G401 (cell line): ENCODE data around the gene GPR61. TPM values are rescaled to one million over a fixed set of nuclear protein-coding genes. Genes with fewer than 3 reads are reported as not detected.

ENCODE experiments used
- DNase-seq: peaks from one replicate; pipeline ENCODE4 v3.0.0-alpha.2; 2015; ENCODE audit warnings: low spot score
- in situ Hi-C: cut with HindIII; loops from 2 replicates; pipeline ENCODE4 v1.10.0; 2016; ENCODE audit warnings: low sequenced_read_pairs, mixed read lengths
- total RNA-seq: library from RNA; depleted of rRNA; stranded (reverse); fragments of >200 nt; shearing (Covaris generic); gene quantifications from 2 replicates; pipeline ENCODE4 v1.2.3, GENCODE V29; 2014

The GPR61 gene
- total RNA-seq, 1 experiment from 2014 or later = not detected

DNA sequence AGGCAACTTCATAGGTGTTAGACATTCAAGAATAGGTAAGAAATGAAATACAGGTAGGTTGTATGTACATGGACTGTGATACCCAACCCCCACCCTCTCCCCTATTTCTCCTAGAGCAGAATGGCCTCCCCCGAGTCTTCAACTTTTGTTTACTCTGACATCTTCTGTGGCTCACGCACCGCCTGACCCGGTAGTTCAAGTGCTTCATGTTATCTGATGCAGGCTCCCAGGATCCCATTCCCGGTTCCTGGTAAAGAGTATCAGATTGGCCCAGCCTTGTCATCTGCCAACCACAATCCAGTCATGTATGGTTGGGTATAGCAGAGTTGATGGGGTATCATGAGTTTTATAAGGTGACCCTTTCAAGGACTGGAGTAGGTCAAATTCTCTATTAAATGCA is 17.8 kb downstream of the GPR61 start:
- DNase-seq = no peak
- in situ Hi-C loops = no loop called here

DNA sequence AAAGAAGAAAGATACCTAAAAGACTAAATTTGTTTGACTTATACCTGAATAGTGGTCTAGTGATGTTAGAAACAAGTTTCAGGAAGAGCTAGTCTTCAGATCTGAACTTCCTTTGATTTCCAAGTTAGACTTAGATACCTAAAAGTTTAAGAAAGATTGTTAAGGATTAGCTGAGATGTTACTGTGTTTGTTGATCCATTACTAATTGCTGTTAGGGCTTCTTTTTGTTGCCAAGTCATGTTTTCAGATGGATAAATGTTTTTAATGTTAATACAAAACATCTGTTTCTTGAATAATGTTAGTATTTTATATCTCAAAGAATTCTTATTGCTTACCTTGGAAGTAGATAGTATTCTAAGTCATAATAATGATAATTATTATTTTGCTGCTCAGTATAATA is 20.3 kb downstream of the GPR61 start:
- in situ Hi-C loops = no loop called here
- DNase-seq = no peak

DNA sequence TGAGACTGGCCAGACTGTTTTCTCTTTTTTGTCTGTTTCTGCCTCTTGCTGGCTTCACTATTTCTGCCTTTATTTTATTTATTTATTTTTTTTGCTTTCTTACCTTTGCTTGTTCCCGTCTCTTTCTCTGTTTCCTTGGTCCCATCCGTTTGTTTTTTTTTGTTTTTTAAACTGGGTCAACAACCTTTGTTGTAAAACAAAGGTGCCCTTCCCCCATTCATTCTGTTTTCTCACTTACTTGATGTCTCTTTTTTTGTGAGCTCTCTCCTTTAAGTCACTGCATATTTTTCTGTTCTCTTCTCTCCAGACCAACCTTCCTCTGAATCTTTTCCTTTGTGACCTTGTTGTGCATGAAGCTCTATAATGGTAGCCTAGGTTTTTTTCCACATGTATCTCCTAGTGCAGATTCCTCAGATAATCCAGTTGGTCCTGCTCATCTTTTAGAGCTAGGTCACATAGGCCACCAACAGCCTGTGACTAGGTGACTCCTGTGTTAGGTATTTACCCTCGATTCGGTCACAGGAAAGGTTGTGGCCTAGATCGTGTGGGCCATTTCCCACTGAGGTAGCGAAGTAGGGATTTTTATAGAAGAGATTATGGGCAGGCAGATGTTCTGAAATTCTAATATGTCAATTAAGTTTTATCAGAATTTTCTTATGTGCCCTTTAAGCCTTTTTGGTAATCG is 24.7 kb downstream of the GPR61 start:
- in situ Hi-C loops = no loop called here
- no peak for DNase-seq

DNA sequence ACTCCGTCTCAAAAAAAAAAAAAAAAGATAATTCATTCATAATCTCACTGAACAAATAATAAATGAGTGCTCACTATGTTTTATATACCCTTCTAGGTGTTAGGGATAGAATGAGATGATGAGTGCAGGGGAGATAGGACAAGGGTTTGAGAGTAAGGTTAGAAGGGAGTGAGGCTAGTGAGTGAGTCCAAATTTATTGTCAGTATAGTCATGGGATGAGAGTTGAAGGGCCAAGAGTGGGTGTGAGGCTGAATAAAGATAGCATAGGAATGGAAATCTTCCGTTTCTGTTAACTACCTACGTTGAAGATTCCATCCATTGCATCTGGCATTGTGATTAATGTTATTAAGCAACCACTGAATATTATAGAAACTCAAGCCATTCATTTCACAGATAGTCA is 25.6 kb downstream of the GPR61 start:
- DNase-seq = no peak
- in situ Hi-C loops = no loop called here

DNA sequence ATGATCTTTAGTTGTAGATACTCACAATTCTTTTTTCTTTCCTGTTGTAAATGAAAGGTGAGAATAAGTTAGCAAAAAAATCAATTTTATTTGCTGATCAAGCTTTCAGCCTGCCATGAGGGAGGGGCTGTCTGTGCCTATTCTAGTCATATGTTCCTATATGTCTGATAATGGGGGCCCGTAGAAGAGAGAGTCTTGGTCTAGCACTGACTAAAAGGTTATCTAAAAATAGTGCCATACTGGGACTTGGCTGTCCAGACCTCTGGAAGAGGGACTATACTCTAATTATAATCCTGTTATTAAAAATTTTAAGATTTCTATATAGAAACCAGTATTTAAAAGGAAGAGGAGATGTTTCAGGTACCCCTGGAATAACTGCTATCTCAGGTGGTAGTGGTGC is 27.3 kb downstream of the GPR61 start:
- in situ Hi-C loops = no loop called here
- no peak for DNase-seq

DNA sequence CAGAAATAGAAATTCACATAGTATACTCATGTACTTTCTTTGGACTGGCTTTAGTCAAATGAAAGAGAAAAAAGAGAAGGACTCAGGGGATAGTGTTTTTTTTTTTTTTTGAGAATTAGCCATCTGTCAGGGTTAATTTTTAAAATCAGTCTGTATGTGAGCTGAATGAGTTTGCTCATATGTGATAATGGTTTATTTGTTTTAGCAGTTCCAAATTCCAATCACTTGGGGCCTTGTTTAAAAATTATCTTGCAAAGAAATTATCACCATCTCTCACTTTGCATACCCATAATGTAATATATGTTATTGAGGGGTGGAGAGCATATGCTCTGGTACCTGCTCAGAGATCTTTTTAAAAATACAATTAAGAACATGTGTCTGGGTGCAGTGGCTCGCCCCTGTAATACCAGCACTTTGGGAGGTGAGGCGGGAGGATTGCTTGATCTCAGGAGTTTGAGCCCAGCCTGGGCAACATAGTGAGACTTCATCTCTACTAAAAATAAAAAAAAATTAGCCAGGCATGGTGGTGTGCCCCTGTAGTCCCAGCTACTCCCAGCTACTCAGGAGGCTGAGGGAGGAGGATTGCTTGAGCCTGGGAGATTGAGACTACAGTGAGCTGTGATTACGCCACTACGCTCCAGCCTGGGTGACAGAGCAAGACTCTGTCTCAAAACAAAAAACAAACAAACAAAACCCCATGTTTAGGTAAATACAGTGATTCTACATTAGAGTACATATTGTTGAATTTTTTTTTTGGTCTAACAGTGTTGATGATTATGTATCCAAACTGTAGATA is 28.4 kb downstream of the GPR61 start:
- in situ Hi-C loops = no loop called here
- peak; percentile 20 for DNase-seq

DNA sequence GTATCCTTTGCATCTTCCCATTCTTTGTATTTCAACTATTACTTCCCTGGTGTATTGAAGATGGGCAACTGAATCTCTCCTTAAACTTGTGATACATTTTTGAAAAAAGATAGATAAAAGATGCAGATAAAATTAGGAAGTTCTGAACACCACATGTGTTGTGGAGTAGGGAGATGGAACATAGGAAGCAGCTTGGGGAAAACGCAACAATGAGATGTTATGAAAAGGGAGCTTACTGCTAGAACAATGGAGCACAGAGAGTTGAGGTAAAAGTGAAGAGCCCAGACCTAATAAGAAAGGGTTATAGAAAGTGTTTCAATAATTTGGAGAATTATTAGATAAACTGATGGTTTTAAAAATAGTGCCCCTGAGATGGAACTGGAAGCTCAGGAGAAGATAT is 29.7 kb downstream of the GPR61 start:
- no peak for DNase-seq
- in situ Hi-C loops = no loop called here

DNA sequence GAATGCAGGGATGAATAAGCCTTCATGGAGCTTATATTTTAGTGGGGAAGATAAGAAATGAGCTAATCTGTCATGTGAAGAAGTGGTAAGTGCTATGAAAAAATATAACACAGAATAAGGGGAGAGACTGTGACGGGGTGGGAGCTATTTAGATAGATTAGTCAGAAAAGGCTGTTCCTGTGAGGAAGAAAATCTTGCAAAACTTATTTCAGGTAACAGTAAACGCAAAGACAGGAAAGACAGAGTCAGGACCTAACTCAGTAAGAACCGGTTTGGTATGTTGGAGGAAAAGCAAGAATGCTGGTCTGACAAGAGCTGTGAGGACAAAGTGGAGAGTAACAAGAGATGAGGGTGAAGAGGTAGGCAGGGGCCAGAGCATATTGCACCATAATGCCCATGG is 30.7 kb downstream of the GPR61 start:
- in situ Hi-C loops = no loop called here
- DNase-seq = no peak

DNA sequence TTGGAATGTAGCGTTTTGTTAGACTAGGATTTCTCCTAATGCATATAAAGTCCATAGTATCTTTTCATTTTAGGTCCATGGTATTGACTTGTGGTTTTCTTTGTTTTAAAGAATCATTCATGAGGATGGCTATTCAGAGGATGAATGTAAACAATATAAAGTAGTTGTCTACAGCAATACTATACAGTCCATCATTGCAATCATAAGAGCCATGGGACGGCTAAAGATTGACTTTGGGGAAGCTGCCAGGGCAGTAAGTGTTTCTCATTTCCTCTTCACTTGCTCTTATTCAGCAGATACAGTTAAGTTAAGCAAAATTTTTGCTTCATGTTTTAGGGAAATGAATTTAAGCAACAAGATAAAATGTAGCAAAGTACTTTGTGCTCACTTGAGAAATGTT is 34.1 kb downstream of the GPR61 start:
- no peak for DNase-seq
- in situ Hi-C loops = no loop called here

DNA sequence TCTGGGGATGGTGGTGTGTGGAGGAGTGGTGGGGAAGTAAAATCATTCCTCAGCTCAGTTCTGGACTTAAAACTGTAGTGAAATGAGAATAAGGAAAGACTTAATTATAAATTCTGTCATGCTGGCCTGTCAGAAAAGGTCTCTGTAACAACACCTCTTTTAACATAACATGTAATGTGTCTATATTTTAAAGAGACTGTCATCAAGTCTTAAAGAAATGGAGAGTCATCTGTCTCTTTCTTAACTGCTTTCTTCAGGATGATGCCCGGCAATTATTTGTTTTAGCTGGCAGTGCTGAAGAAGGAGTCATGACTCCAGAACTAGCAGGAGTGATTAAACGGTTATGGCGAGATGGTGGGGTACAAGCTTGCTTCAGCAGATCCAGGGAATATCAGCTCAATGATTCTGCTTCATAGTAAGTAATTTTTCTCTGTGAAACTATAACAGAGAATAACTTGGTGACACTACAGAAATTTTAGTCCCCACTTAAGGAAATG is 39.3 kb downstream of the GPR61 start:
- no peak for DNase-seq
- in situ Hi-C loops = no loop called here

DNA sequence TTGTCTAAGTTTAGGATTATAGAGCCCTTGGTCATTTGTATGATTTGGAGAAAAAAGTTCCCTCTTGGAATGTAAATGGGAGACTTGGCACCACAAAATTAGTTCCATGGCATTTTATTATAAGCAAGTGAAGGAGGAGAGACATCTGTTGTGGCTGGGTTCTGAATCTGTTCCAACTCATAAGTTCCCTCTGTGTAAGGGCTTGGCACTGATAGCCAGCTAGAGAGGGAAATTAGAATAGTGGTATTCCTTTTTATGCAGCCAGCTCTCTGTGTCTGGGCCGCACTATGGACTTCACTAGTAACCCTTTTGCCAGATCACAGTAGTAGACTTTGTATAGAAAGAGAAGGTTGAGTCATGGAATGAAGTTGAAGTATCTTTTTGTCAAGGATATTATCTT is 39.8 kb downstream of the GPR61 start:
- in situ Hi-C loops = no loop called here

DNA sequence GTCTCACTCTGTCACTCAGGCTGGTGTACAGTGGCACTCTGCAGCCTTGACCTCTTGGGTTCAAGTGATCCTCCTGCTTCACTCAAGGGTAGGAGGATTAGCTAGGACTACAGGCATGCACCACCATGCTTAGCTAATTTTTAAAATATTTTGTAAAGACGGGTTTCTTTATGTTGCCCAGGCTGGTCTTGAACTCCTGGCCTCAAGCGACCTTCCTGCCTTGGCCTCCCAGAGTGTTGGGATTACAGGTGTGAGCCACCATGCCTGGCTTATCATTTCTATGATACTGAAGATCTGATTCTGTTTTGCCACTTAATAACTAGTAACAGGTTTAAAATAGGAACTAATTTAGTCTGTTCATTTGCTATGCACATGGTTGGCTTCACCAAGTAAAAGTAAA is 42.3 kb downstream of the GPR61 start:
- in situ Hi-C loops = no loop called here

More for the DNA sequence above, 39.8 kb downstream of the GPR61 start:
- peak; percentile 91 for DNase-seq

DNA sequence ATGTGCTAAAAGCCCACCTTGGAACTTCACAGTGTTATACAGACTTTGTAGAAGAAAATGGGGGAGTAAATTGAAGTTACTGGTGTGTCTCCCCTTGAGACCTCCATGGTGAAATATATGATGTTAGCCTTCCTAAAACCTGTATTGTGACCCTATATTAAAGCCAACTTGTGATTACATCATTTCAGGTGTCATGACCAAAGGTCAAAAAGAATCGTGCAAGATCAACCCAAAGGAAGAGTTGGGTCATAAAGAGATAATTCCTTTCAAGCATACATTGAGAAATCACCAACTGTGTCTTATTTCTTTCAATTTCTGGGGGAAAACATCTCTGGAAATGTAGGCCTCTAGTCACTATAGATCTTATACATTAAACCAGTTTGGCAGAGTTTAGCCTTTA is 45.1 kb downstream of the GPR61 start:
- no peak for DNase-seq
- in situ Hi-C loops = no loop called here

More for the DNA sequence above, 42.3 kb downstream of the GPR61 start:
- no peak for DNase-seq

DNA sequence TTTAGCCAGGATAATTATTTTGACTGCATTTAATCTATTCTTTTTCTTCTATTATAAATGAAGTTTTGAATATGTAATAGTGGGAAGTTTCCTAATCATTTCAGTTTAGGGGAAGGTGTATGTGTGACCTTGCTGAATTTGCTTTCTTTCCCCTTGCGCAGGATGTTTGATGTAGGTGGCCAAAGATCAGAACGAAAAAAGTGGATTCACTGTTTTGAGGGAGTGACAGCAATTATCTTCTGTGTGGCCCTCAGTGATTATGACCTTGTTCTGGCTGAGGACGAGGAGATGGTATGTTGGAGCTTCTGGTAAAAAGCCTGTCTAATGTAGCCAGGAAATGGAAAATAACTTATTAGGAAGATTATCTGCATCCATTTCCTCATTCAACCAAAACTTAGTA is 46.4 kb downstream of the GPR61 start:
- DNase-seq = no peak
- in situ Hi-C loops = no loop called here

DNA sequence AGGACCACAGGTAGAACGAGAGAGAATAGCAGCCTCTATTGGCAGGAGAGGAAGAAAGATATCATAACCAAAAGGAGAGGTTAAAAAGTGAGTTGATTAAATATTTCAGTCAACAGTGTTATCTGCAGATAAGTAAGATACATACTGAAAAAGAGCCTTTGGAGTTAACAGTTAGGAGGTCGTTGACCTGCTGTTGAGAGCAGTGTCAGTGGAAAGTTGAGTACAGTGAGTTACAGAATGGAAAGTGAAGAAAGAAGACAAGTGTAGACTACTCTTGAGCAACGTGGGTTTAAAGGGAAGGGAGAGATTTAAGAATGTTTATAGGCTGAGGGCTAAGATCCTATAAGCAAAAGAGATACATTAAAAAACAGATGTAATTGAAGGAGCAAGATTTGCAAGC is 49.5 kb downstream of the GPR61 start:
- no peak for DNase-seq
- in situ Hi-C loops = no loop called here

DNA sequence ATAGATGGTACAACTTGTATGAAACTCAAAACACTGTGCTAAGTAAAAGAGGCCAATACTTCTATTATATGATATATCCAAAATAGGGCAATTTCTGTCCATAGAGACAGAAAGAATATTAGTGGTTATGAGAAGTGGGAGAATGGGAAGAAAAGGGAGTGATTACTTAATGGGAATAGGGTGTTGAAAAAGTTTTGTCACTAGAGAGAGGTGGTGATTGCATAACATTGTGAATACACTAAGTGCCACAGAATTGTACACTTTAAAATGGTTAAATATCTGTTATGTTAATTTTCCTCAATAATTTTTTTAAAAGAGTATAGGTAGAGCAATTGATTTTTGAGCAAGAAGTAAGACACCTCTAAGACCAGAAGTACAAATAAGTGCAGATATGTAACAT is 50.0 kb downstream of the GPR61 start:
- no peak for DNase-seq
- in situ Hi-C loops = no loop called here

DNA sequence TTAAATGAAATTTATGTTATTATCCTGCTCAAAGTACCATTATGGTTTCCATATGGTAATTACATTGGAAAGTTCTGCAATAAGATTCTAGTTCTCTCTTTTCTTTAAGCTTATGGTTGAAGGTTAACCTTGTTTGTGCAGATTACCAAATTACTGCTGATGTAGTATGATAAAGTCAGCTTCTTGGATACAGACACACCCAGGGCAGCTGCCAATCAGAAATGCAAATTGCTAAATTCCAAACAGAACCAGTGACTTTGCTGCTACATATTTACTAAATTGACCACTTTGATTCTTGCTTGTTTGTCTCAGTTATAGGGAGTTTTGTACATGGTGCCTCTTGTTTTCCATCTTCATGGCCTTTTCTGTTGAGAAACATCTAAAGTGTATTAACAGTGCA is 53.2 kb downstream of the GPR61 start:
- in situ Hi-C loops = no loop called here
- no peak for DNase-seq

DNA sequence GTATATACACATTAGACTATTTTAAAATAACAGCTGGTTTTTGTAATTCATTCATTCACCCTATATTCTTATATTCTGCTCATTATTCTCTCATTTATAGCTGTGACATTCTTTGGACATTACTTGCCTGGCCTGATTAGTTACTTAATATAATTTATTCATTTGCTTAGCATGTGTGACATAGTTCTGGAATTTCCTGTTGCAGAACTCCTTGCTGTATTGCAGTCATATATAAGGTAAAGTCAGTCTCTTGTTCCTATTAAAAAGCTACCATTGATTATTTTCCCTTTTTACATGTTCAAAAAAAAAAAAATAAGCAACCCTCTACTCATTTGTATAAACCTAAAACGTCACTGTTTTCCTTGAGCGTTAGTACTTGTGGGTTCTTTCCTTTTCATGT is 55.9 kb downstream of the GPR61 start:
- in situ Hi-C loops = no loop called here
- DNase-seq = no peak
